HEK293 (cell line): ENCODE measurements around the gene SLC25A13.

Experiments used
- CTCF ChIA-PET: fragments of 350-600 bp; formaldehyde crosslinking; extraction: SDS; loops from one replicate; lab custom pipeline; 2021; ENCODE audit warnings: antibody characterized with exemption; lab: Yijun Ruan, JAX
- POLR2A ChIA-PET: fragments of 300-600 bp; formaldehyde crosslinking; extraction: SDS; loops from one replicate; lab custom pipeline; 2020; ENCODE audit warnings: antibody characterized with exemption, inconsistent platforms; lab: Yijun Ruan, JAX
- H3K27ac ChIP-seq: fragments of 200-500 bp; sonication (Bioruptor generic); 2 replicates; pipeline ENCODE4 v1.5.1; 2014; ENCODE audit warnings: low read depth, low read length, control low read depth, inconsistent platforms; ENCODE audit errors: extremely low read depth
- H3K36me3 ChIP-seq, 2 experiments: fragments of 200-500 bp in 1 of 2; sonication (Bioruptor generic) in 1 of 2; 1 replicate in 1 of 2; 2 replicates in 1 of 2; pipeline ENCODE4 v1.5.1; 2014 to 2017; ENCODE audit warnings: inconsistent platforms in 2 of 2, low read length in 2 of 2; ENCODE audit not compliant: control insufficient read depth in 2 of 2, insufficient read depth in 1 of 2
- H3K4me1 ChIP-seq: fragments of 200-500 bp; sonication (Bioruptor generic); 2 replicates; pipeline ENCODE4 v1.5.1; 2014; ENCODE audit warnings: mild to moderate bottlenecking, low read length, inconsistent platforms; ENCODE audit not compliant: control insufficient read depth, insufficient read depth
- H3K4me3 ChIP-seq: 2 replicates; pipeline ENCODE4 v1.5.1; 2011; ENCODE audit warnings: low read depth, mild to moderate bottlenecking, control low read depth, low read length, moderate library complexity
- H3K9me3 ChIP-seq: fragments of 200-500 bp; sonication (Bioruptor generic); 2 replicates; pipeline ENCODE4 v1.5.1; 2014; ENCODE audit warnings: low read depth, low read length, inconsistent platforms; ENCODE audit not compliant: control insufficient read depth, insufficient read depth
- GLI4 ChIP-seq: fragments of 450-650 bp; formaldehyde crosslinking; IDR thresholded peaks from 2 replicates; pipeline ENCODE4 v1.5.1; 2016; ENCODE audit warnings: missing biosample characterization, missing genetic modification characterization
- ZBTB1 ChIP-seq: fragments of 450-650 bp; formaldehyde crosslinking; IDR thresholded peaks from 2 replicates; pipeline ENCODE4 v1.5.1; 2016; ENCODE audit warnings: missing biosample characterization, missing genetic modification characterization
- ZBTB21 ChIP-seq: fragments of 450-650 bp; formaldehyde crosslinking; IDR thresholded peaks from 2 replicates; pipeline ENCODE4 v1.5.1; 2017; ENCODE audit warnings: missing biosample characterization, missing genetic modification characterization
- ZEB2 ChIP-seq: fragments of 450-650 bp; formaldehyde crosslinking; IDR thresholded peaks from 2 replicates; pipeline ENCODE4 v1.5.1; 2016; ENCODE audit warnings: missing biosample characterization, missing genetic modification characterization
- ZNF112 ChIP-seq: fragments of 450-650 bp; formaldehyde crosslinking; IDR thresholded peaks from 2 replicates; pipeline ENCODE4 v1.5.0; 2017; ENCODE audit warnings: missing biosample characterization, missing genetic modification characterization
- ZNF16 ChIP-seq: fragments of 450-650 bp; formaldehyde crosslinking; IDR thresholded peaks from 2 replicates; pipeline ENCODE4 v1.5.1; 2016; ENCODE audit warnings: low read depth, missing biosample characterization, missing genetic modification characterization
- ZNF175 ChIP-seq: fragments of 450-650 bp; formaldehyde crosslinking; IDR thresholded peaks from 2 replicates; pipeline ENCODE4 v1.5.1; 2016; ENCODE audit warnings: missing biosample characterization, missing genetic modification characterization
- ZNF426 ChIP-seq: fragments of 450-650 bp; formaldehyde crosslinking; IDR thresholded peaks from 2 replicates; pipeline ENCODE4 v1.5.1; 2017; ENCODE audit warnings: missing biosample characterization, missing genetic modification characterization, mild to moderate bottlenecking, inconsistent platforms, moderate library complexity
- ZNF473 ChIP-seq: fragments of 450-650 bp; formaldehyde crosslinking; IDR thresholded peaks from 2 replicates; pipeline ENCODE4 v1.5.1; 2017; ENCODE audit warnings: missing biosample characterization, missing genetic modification characterization
- ZNF561 ChIP-seq: fragments of 450-650 bp; IDR thresholded peaks from 2 replicates; pipeline ENCODE4 v1.5.1; 2018; ENCODE audit warnings: missing biosample characterization, missing genetic modification characterization, borderline replicate concordance
- ZNF621 ChIP-seq: fragments of 450-650 bp; formaldehyde crosslinking; IDR thresholded peaks from 2 replicates; pipeline ENCODE4 v1.5.1; 2017; ENCODE audit warnings: missing biosample characterization, missing genetic modification characterization
- ZNF707 ChIP-seq: fragments of 450-650 bp; formaldehyde crosslinking; IDR thresholded peaks from 2 replicates; pipeline ENCODE4 v1.5.1; 2016; ENCODE audit warnings: missing biosample characterization, missing genetic modification characterization
- ZNF843 ChIP-seq: fragments of 450-650 bp; formaldehyde crosslinking; IDR thresholded peaks from 2 replicates; pipeline ENCODE4 v1.5.1; 2016; ENCODE audit warnings: missing biosample characterization, missing genetic modification characterization
- TF ChIP-seq, protein P1 (sequence below): fragments of 450-650 bp; formaldehyde crosslinking; IDR thresholded peaks from 2 replicates; pipeline ENCODE4 v1.5.1; 2017; ENCODE audit warnings: missing biosample characterization, missing genetic modification characterization
- TF ChIP-seq, protein P2 (sequence below): fragments of 450-650 bp; formaldehyde crosslinking; IDR thresholded peaks from 2 replicates; pipeline ENCODE4 v1.5.1; 2016; ENCODE audit warnings: missing biosample characterization, missing genetic modification characterization, borderline replicate concordance
- TF ChIP-seq, protein P3 (sequence below): fragments of 450-650 bp; formaldehyde crosslinking; IDR thresholded peaks from 2 replicates; pipeline ENCODE4 v1.5.1; 2016; ENCODE audit warnings: missing biosample characterization, missing genetic modification characterization
- TF ChIP-seq, protein P4 (sequence below): fragments of 450-650 bp; formaldehyde crosslinking; IDR thresholded peaks from 2 replicates; pipeline ENCODE4 v1.5.0; 2017; ENCODE audit warnings: missing biosample characterization, missing genetic modification characterization, borderline replicate concordance

The SLC25A13 gene

DNA sequence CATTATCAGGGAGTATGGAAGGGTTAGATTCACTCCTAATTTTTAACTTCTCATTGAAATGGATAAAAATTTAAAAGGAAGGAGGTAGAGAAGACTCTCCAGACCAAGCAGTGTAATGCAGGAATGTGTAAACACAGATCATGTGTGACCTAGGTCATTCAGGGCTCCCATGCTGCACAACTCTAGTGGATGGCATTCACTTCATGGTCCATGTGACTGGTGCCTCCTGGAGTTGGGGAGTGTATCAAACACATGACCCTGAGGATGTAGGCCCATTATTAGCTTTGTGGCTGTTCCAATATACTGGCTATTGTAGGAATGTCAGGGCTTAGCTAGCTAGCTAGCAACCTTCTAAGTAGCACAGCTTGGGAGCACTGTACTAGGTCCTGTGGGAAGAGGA, 109.9 kb downstream of the SLC25A13 start (continued):
- TF ChIP-seq, protein P1, sequence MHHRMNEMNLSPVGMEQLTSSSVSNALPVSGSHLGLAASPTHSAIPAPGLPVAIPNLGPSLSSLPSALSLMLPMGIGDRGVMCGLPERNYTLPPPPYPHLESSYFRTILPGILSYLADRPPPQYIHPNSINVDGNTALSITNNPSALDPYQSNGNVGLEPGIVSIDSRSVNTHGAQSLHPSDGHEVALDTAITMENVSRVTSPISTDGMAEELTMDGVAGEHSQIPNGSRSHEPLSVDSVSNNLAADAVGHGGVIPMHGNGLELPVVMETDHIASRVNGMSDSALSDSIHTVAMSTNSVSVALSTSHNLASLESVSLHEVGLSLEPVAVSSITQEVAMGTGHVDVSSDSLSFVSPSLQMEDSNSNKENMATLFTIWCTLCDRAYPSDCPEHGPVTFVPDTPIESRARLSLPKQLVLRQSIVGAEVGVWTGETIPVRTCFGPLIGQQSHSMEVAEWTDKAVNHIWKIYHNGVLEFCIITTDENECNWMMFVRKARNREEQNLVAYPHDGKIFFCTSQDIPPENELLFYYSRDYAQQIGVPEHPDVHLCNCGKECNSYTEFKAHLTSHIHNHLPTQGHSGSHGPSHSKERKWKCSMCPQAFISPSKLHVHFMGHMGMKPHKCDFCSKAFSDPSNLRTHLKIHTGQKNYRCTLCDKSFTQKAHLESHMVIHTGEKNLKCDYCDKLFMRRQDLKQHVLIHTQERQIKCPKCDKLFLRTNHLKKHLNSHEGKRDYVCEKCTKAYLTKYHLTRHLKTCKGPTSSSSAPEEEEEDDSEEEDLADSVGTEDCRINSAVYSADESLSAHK = no peak
- TF ChIP-seq ZNF175 (tag by site-specific recombination) = no peak

DNA sequence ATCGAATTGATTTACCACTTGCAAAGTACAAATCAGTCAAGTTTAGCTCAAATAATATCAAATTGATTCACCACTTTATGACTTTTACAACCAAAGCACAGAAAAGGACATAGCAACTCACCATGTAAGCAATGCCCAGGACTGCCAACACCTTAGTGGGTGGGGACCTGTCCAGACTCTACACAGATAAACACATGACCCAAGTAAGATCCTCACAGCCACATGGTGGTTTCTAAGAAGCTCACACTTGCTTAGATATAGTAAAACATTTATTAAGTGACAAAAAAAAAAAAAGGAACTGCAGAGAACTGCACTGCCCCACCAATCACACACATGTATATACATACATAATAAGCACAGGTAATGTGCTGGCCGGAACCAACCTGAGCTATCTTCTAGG, 116.2 kb downstream of the SLC25A13 start:
- H3K36me3 ChIP-seq = no peaks in the 10 kb centered on the region; a peak in 1 of 3 replicates
- no peaks in the 10 kb centered on the region for H3K4me1 ChIP-seq
- H3K4me3 ChIP-seq = no peak overlapping the region
- no peaks in the 10 kb centered on the region for H3K9me3 ChIP-seq
- CTCF ChIA-PET = interaction anchor here (0.5 to 0.6 kb wide), 2 partner anchors 35 to 1199 kb away, joined by 3 to 4 read pairs; no protein-coding TSS in a partner anchor
- no peak overlapping the region for H3K27ac ChIP-seq
- TF ChIP-seq ZNF175 (tag by site-specific recombination) (no peak), ZEB2 (tag by site-specific recombination) (no peak), ZNF621 (tag by site-specific recombination) (no peak), ZNF426 (tag by site-specific recombination) (no peak), ZNF473 (tag by site-specific recombination) (no peak), ZBTB21 (no peak), ZNF112 (tag by site-specific recombination) (no peak), ZNF561 (tag by site-specific recombination) (no peak), ZBTB1 (tag by site-specific recombination) (no peak), GLI4 (tag by site-specific recombination) (no peak), ZNF707 (tag by site-specific recombination) (no peak), ZNF16 (tag by site-specific recombination) (no peak), ZNF843 (tag by site-specific recombination) (no peak)
- TF ChIP-seq, protein P2, sequence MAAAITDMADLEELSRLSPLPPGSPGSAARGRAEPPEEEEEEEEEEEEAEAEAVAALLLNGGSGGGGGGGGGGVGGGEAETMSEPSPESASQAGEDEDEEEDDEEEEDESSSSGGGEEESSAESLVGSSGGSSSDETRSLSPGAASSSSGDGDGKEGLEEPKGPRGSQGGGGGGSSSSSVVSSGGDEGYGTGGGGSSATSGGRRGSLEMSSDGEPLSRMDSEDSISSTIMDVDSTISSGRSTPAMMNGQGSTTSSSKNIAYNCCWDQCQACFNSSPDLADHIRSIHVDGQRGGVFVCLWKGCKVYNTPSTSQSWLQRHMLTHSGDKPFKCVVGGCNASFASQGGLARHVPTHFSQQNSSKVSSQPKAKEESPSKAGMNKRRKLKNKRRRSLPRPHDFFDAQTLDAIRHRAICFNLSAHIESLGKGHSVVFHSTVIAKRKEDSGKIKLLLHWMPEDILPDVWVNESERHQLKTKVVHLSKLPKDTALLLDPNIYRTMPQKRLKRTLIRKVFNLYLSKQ (tag by site-specific recombination) = no peak
- TF ChIP-seq, protein P3, sequence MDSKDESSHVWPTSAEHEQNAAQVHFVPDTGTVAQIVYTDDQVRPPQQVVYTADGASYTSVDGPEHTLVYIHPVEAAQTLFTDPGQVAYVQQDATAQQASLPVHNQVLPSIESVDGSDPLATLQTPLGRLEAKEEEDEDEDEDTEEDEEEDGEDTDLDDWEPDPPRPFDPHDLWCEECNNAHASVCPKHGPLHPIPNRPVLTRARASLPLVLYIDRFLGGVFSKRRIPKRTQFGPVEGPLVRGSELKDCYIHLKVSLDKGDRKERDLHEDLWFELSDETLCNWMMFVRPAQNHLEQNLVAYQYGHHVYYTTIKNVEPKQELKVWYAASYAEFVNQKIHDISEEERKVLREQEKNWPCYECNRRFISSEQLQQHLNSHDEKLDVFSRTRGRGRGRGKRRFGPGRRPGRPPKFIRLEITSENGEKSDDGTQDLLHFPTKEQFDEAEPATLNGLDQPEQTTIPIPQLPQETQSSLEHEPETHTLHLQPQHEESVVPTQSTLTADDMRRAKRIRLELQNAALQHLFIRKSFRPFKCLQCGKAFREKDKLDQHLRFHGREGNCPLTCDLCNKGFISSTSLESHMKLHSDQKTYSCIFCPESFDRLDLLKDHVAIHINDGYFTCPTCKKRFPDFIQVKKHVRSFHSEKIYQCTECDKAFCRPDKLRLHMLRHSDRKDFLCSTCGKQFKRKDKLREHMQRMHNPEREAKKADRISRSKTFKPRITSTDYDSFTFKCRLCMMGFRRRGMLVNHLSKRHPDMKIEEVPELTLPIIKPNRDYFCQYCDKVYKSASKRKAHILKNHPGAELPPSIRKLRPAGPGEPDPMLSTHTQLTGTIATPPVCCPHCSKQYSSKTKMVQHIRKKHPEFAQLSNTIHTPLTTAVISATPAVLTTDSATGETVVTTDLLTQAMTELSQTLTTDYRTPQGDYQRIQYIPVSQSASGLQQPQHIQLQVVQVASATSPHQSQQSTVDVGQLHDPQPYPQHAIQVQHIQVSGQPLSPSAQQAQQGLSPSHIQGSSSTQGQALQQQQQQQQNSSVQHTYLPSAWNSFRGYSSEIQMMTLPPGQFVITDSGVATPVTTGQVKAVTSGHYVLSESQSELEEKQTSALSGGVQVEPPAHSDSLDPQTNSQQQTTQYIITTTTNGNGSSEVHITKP (tag by site-specific recombination) = no peak
- TF ChIP-seq, protein P4, sequence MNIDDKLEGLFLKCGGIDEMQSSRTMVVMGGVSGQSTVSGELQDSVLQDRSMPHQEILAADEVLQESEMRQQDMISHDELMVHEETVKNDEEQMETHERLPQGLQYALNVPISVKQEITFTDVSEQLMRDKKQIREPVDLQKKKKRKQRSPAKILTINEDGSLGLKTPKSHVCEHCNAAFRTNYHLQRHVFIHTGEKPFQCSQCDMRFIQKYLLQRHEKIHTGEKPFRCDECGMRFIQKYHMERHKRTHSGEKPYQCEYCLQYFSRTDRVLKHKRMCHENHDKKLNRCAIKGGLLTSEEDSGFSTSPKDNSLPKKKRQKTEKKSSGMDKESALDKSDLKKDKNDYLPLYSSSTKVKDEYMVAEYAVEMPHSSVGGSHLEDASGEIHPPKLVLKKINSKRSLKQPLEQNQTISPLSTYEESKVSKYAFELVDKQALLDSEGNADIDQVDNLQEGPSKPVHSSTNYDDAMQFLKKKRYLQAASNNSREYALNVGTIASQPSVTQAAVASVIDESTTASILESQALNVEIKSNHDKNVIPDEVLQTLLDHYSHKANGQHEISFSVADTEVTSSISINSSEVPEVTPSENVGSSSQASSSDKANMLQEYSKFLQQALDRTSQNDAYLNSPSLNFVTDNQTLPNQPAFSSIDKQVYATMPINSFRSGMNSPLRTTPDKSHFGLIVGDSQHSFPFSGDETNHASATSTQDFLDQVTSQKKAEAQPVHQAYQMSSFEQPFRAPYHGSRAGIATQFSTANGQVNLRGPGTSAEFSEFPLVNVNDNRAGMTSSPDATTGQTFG = no peak
- POLR2A ChIA-PET = no interaction called here
